K562 (cell line): Measurements from ENCODE around the gene ILK. TPM values are rescaled to one million over a fixed set of nuclear protein-coding genes. Genes with fewer than 3 reads are reported as not detected.

Experiments
- ARID2 ChIP-seq: fragments of 450-650 bp; IDR thresholded peaks from 2 replicates; pipeline ENCODE4 v1.6.1; 2017; ENCODE audit warnings: antibody characterized with exemption, mild to moderate bottlenecking
- BRCA1 ChIP-seq, 2 experiments: fragments of 450-650 bp in 1 of 2; sonication (generic) in 1 of 2; formaldehyde crosslinking in 1 of 2; IDR thresholded peaks; 2 replicates each; pipeline versions ENCODE4 v1.5.0 to v1.6.1; 2017 to 2020; ENCODE audit warnings: mild to moderate bottlenecking in 1 of 2, missing genetic modification reagents in 1 of 2
- CAMTA2 ChIP-seq: fragments of 250-450 bp; sonication (Bioruptor Pico); conservative IDR thresholded peaks from 2 replicates; pipeline ENCODE4 v1.5.1; 2022
- ELF1 ChIP-seq: fragments of 200-800 bp; sonication (Bioruptor generic); IDR thresholded peaks from 2 replicates; pipeline ENCODE4 v1.6.1; 2016; ENCODE audit warnings: missing genetic modification characterization, missing compliant biosample characterization
- GABPB1 ChIP-seq: sonication (generic); formaldehyde crosslinking; IDR thresholded peaks from 2 replicates; pipeline ENCODE4 v1.8.0; 2022; ENCODE audit warnings: mild to moderate bottlenecking, missing genetic modification reagents
- HLTF ChIP-seq: fragments of 450-650 bp; IDR thresholded peaks from 2 replicates; pipeline ENCODE4 v1.6.1; 2016
- HNRNPK ChIP-seq: fragments of 200-400 bp; formaldehyde crosslinking; IDR thresholded peaks from one replicate; pipeline ENCODE4 v1.6.1; 2018; ENCODE audit warnings: mild to moderate bottlenecking, low read depth, low read length; ENCODE audit not compliant: poor library complexity, severe bottlenecking
- KDM1A ChIP-seq, 2 experiments: fragments of 450-650 bp; IDR thresholded peaks; 2 replicates each; pipeline ENCODE4 v1.6.1; 2016; ENCODE audit warnings: mild to moderate bottlenecking in 2 of 2
- KLF13 ChIP-seq: fragments of 450-650 bp; IDR thresholded peaks from 2 replicates; pipeline ENCODE4 v1.6.1; 2016; ENCODE audit warnings: missing genetic modification characterization, low read depth, mild to moderate bottlenecking, missing compliant biosample characterization, moderate library complexity, borderline replicate concordance
- LEF1 ChIP-seq: fragments of 450-650 bp; IDR thresholded peaks from 2 replicates; pipeline ENCODE4 v1.6.1; 2016; ENCODE audit warnings: mild to moderate bottlenecking
- RB1 ChIP-seq: fragments of 450-650 bp; IDR thresholded peaks from 2 replicates; pipeline ENCODE4 v1.6.1; 2017; ENCODE audit warnings: low read depth, mild to moderate bottlenecking
- SIRT6 ChIP-seq: IDR thresholded peaks from one replicate; pipeline ENCODE4 v1.6.1; 2012; ENCODE audit warnings: low read depth, mild to moderate bottlenecking, control low read depth, inconsistent platforms, low read length, moderate library complexity
- ZNF175 ChIP-seq: fragments of 200-800 bp; sonication (Bioruptor generic); IDR thresholded peaks from 2 replicates; pipeline ENCODE4 v1.6.1; 2016; ENCODE audit warnings: low read depth, mild to moderate bottlenecking, missing genetic modification characterization, missing compliant biosample characterization
- ZNF253 ChIP-seq: fragments of 250-450 bp; sonication (Bioruptor Pico); conservative IDR thresholded peaks from 2 replicates; pipeline ENCODE4 v1.6.1; 2021; ENCODE audit warnings: mild to moderate bottlenecking
- ZNF263 ChIP-seq: sonication (generic); formaldehyde crosslinking; IDR thresholded peaks from 2 replicates; pipeline ENCODE4 v1.8.0; 2022; ENCODE audit warnings: mild to moderate bottlenecking, missing genetic modification reagents, borderline replicate concordance
- ZNF316 ChIP-seq: fragments of 450-650 bp; IDR thresholded peaks from 2 replicates; pipeline ENCODE4 v1.6.1; 2016
- ZNF41 ChIP-seq: fragments of 250-450 bp; sonication (Bioruptor Pico); conservative IDR thresholded peaks from 2 replicates; pipeline ENCODE4 v1.4.0; 2020; ENCODE audit warnings: mild to moderate bottlenecking
- ZNF436 ChIP-seq: fragments of 250-450, 450-650 bp; sonication (Bioruptor Pico); formaldehyde crosslinking; IDR thresholded peaks from 2 replicates; pipeline ENCODE4 v1.7.0; 2020; ENCODE audit warnings: mild to moderate bottlenecking
- ZNF77 ChIP-seq: fragments of 250-450 bp; sonication (Bioruptor Pico); IDR thresholded peaks from 2 replicates; pipeline ENCODE4 v1.5.0; 2020
- ZSCAN29 ChIP-seq: fragments of 450-650 bp; IDR thresholded peaks from 2 replicates; pipeline ENCODE4 v1.6.1; 2017
- polyA plus RNA-seq, 8 experiments: library from polyadenylated mRNA; depleted of rRNA in 4 of 8; stranded (reverse) in 5 of 8; unstranded in 3 of 8; fragments of >200 nt; fragmentation: Nextera tagmentation in 2 of 8; fragmentation: Illumina TruSeq in 1 of 8; extraction: Ambion mirVana in 2 of 8; extraction: Trizol in 1 of 8; gene quantifications; 2 replicates each; pipeline versions ENCODE4 v1.2.1 to v1.2.3, GENCODE V29; 2011 to 2014; ENCODE audit warnings: inconsistent platforms in 1 of 8, missing spikeins in 1 of 8
- total RNA-seq, 7 experiments: library from RNA; depleted of rRNA in 6 of 7; stranded (reverse); fragments of >200 nt in 6 of 7; fragmentation: Illumina TruSeq in 2 of 7; extraction: Trizol in 2 of 7; gene quantifications; 2 replicates each; pipeline versions ENCODE4 v1.2.1 to v1.2.3, GENCODE V29; 2011 to 2021; ENCODE audit warnings: low replicate concordance in 1 of 7
- TF ChIP-seq, protein P1 (sequence below): fragments of 250-450 bp; sonication (Bioruptor Pico); IDR thresholded peaks from 2 replicates; pipeline ENCODE4 v1.9.0; 2021; ENCODE audit warnings: mild to moderate bottlenecking
- TF ChIP-seq, protein P2 (sequence below): fragments of 250-450 bp; sonication (Bioruptor Pico); IDR thresholded peaks from 2 replicates; pipeline ENCODE4 v1.9.0; 2021; ENCODE audit warnings: mild to moderate bottlenecking, inconsistent platforms
- TF ChIP-seq, protein P3 (sequence below): fragments of 450-650 bp; formaldehyde crosslinking; IDR thresholded peaks from 2 replicates; pipeline ENCODE4 v1.4.0; 2020; ENCODE audit warnings: mild to moderate bottlenecking, moderate library complexity
- TF ChIP-seq, protein P4 (sequence below): sonication (generic); formaldehyde crosslinking; IDR thresholded peaks from 2 replicates; pipeline ENCODE4 v1.8.0; 2022; ENCODE audit warnings: mild to moderate bottlenecking, missing genetic modification reagents, borderline replicate concordance
- TF ChIP-seq, protein P5 (sequence below): fragments of 450-650 bp; IDR thresholded peaks from 2 replicates; pipeline ENCODE4 v1.6.1; 2017; ENCODE audit warnings: mild to moderate bottlenecking, moderate library complexity

ILK gene
- total and polyA plus RNA-seq, 9 of the 15 experiments (the other 6 are each of a cell fraction or from before 2014, with no cell fraction given) = 43.3 to 95.9 (median 58.9) TPM

DNA sequence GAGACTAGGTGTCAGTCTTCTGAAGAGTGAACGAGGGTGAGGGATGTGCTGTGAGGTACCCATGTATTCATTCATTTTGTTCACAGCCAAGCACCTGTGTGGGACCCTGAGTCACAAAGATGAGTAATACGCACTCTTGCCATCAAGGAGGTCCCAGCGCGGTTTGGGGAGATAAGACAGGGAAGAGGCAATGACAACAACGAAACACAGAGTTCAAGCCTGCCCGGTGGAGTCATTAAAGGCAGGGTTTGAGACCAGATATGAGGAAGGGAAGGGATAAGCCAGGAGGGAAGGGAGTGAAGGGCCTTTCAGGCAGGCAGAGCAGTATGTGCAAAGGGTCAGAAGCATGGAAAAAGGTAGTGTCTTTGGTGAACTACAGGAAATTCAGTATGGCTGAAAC is 47.4 kb downstream of the ILK start (continued):
- TF ChIP-seq ELF1 (tag) (no peak), BRCA1 (IDR thresholded peaks at IDR 0.05) (no peak), BRCA1 (CRISPR knock-in tag; IDR thresholded peaks at IDR 0.05) (no peak), ZNF436 (no peak), HNRNPK (no peak), RB1 (no peak), KDM1A (IDR thresholded peaks at IDR 0.05) (peak; percentile 46 to 53; a peak in 1 of 4 replicates), ZNF41 (CRISPR knock-in tag) (no peak), ZNF316 (peak; percentile 9; the same call in 1 of the 2 replicates), HLTF (no peak), GABPB1 (CRISPR knock-in tag) (no peak), SIRT6 (no peak), ZNF77 (no peak), LEF1 (peak; percentile 48; the same call in 1 of the 2 replicates), ZNF175 (CRISPR knock-in tag) (no peak), ZNF253 (no peak), ZSCAN29 (no peak), KLF13 (no peak), CAMTA2 (no peak), ARID2 (no peak), ZNF263 (CRISPR knock-in tag) (no peak)
- TF ChIP-seq, protein P1, sequence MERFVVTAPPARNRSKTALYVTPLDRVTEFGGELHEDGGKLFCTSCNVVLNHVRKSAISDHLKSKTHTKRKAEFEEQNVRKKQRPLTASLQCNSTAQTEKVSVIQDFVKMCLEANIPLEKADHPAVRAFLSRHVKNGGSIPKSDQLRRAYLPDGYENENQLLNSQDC = no peak
- TF ChIP-seq, protein P2, sequence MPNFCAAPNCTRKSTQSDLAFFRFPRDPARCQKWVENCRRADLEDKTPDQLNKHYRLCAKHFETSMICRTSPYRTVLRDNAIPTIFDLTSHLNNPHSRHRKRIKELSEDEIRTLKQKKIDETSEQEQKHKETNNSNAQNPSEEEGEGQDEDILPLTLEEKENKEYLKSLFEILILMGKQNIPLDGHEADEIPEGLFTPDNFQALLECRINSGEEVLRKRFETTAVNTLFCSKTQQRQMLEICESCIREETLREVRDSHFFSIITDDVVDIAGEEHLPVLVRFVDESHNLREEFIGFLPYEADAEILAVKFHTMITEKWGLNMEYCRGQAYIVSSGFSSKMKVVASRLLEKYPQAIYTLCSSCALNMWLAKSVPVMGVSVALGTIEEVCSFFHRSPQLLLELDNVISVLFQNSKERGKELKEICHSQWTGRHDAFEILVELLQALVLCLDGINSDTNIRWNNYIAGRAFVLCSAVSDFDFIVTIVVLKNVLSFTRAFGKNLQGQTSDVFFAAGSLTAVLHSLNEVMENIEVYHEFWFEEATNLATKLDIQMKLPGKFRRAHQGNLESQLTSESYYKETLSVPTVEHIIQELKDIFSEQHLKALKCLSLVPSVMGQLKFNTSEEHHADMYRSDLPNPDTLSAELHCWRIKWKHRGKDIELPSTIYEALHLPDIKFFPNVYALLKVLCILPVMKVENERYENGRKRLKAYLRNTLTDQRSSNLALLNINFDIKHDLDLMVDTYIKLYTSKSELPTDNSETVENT = no peak
- TF ChIP-seq, protein P3, sequence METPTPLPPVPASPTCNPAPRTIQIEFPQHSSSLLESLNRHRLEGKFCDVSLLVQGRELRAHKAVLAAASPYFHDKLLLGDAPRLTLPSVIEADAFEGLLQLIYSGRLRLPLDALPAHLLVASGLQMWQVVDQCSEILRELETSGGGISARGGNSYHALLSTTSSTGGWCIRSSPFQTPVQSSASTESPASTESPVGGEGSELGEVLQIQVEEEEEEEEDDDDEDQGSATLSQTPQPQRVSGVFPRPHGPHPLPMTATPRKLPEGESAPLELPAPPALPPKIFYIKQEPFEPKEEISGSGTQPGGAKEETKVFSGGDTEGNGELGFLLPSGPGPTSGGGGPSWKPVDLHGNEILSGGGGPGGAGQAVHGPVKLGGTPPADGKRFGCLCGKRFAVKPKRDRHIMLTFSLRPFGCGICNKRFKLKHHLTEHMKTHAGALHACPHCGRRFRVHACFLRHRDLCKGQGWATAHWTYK = no peak
- TF ChIP-seq, protein P4, sequence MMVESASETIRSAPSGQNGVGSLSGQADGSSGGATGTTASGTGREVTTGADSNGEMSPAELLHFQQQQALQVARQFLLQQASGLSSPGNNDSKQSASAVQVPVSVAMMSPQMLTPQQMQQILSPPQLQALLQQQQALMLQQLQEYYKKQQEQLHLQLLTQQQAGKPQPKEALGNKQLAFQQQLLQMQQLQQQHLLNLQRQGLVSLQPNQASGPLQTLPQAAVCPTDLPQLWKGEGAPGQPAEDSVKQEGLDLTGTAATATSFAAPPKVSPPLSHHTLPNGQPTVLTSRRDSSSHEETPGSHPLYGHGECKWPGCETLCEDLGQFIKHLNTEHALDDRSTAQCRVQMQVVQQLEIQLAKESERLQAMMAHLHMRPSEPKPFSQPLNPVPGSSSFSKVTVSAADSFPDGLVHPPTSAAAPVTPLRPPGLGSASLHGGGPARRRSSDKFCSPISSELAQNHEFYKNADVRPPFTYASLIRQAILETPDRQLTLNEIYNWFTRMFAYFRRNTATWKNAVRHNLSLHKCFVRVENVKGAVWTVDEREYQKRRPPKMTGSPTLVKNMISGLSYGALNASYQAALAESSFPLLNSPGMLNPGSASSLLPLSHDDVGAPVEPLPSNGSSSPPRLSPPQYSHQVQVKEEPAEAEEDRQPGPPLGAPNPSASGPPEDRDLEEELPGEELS (CRISPR knock-in tag) = 0 out of 2 replicates have a peak, but pooled peaks have one; percentile 58
- TF ChIP-seq, protein P5, sequence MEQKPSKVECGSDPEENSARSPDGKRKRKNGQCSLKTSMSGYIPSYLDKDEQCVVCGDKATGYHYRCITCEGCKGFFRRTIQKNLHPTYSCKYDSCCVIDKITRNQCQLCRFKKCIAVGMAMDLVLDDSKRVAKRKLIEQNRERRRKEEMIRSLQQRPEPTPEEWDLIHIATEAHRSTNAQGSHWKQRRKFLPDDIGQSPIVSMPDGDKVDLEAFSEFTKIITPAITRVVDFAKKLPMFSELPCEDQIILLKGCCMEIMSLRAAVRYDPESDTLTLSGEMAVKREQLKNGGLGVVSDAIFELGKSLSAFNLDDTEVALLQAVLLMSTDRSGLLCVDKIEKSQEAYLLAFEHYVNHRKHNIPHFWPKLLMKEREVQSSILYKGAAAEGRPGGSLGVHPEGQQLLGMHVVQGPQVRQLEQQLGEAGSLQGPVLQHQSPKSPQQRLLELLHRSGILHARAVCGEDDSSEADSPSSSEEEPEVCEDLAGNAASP = no peak
